Measurements from ENCODE around the gene COPS9. TPM values are rescaled to one million over a fixed set of nuclear protein-coding genes. Genes with fewer than 3 reads are reported as not detected.

COPS9 gene
- total RNA-seq, 4 donors from 2014 or later: 179 to 254 (median 197) TPM

GRCh38 chr2:240161087-240161750 is 25.1 kb upstream of the COPS9 start:
- no peaks in the 10 kb centered on the region for H3K4me1 ChIP-seq
- H3K27me3 ChIP-seq: peaks cover 0 to 55% (median 0%) of the 10 kb centered on the region in 4 donors
- no peaks in the 10 kb centered on the region for H3K9me3 ChIP-seq
- H3K36me3 ChIP-seq: no peaks in the 10 kb centered on the region
- no peak overlapping the region for H3K27ac ChIP-seq (replicated peaks in 1 of 4)
- DNase-seq (ENCODE audit: extremely low spot score): no peak
- no peak for TF ChIP-seq EP300 (IDR thresholded peaks at IDR 0.05)
- no peak for TF ChIP-seq CTCF (IDR thresholded peaks at IDR 0.05)
- TF ChIP-seq POLR2AphosphoS5 (IDR thresholded peaks at IDR 0.05): no peak
- no peak for TF ChIP-seq POLR2A (IDR thresholded peaks at IDR 0.05; ENCODE audit: low read depth)
- H3K4me3 ChIP-seq: no peak overlapping the region
- 90% methylated on average over 20 of the region's 21 CpGs for WGBS
- intact Hi-C loops (cut with DNase I): no loop called here

- 92% methylated on average over 11 of the region's 18 CpGs for WGBS
- H3K9me3 ChIP-seq: no peaks in the 10 kb centered on the region
- H3K4me1 ChIP-seq: no peaks in the 10 kb centered on the region
- H3K4me3 ChIP-seq: no peak overlapping the region
- peaks cover 0 to 56% (median 0%) of the 10 kb centered on the region in 4 donors for H3K27me3 ChIP-seq
- intact Hi-C loops (cut with DNase I): no loop called here
- no peak for DNase-seq (ENCODE audit: extremely low spot score)
- TF ChIP-seq POLR2A (IDR thresholded peaks at IDR 0.05; ENCODE audit: low read depth) (no peak), CTCF (IDR thresholded peaks at IDR 0.05) (no peak), POLR2AphosphoS5 (IDR thresholded peaks at IDR 0.05) (no peak), EP300 (IDR thresholded peaks at IDR 0.05) (no peak)
- H3K27ac ChIP-seq (replicated peaks in 1 of 4): no peak overlapping the region
- H3K36me3 ChIP-seq: no peaks in the 10 kb centered on the region
Measured at GRCh38 chr2:240160291-240161086, 24.4 kb upstream of the COPS9 start.

- no peak overlapping the region for H3K27ac ChIP-seq (replicated peaks in 1 of 4)
- H3K4me1 ChIP-seq: no peaks in the 10 kb centered on the region
- H3K4me3 ChIP-seq: no peak overlapping the region
- H3K36me3 ChIP-seq: no peaks in the 10 kb centered on the region
- no peak for TF ChIP-seq EP300 (IDR thresholded peaks at IDR 0.05)
- no peak for TF ChIP-seq POLR2AphosphoS5 (IDR thresholded peaks at IDR 0.05)
- TF ChIP-seq CTCF (IDR thresholded peaks at IDR 0.05): no peak
- TF ChIP-seq POLR2A (IDR thresholded peaks at IDR 0.05; ENCODE audit: low read depth): no peak
- peaks cover 0 to 57% (median 0%) of the 10 kb centered on the region in 4 donors for H3K27me3 ChIP-seq
- WGBS: 88% methylated on average over 21 of the region's 21 CpGs
- no peaks in the 10 kb centered on the region for H3K9me3 ChIP-seq
- intact Hi-C loops (cut with DNase I): no loop called here
- no peak for DNase-seq (ENCODE audit: extremely low spot score)
Measured at GRCh38 chr2:240159251-240159839, 23.2 kb upstream of the COPS9 start.

GRCh38 chr2:240157147-240157470 is 21.0 kb upstream of the COPS9 start:
- TF ChIP-seq EP300 (IDR thresholded peaks at IDR 0.05) (no peak), POLR2A (IDR thresholded peaks at IDR 0.05; ENCODE audit: low read depth) (no peak), POLR2AphosphoS5 (IDR thresholded peaks at IDR 0.05) (no peak), CTCF (IDR thresholded peaks at IDR 0.05) (no peak)
- Histone ChIP-seq H3K9me3 (no peaks in the 10 kb centered on the region), H3K4me1 (no peaks in the 10 kb centered on the region), H3K4me3 (no peak overlapping the region), H3K27ac (replicated peaks in 1 of 4) (no peak overlapping the region), H3K27me3 (peaks cover 0 to 63% (median 0%) of the 10 kb centered on the region in 4 donors), H3K36me3 (no peaks in the 10 kb centered on the region)
- intact Hi-C loops (cut with DNase I): no loop called here
- WGBS: 84% methylated on average over 2 of the region's 5 CpGs
- DNase-seq (ENCODE audit: extremely low spot score): no peak

Data from esophagus muscularis mucosa (tissue), 4 donors.